Testis (tissue), 2 donors: ENCODE measurements around the gene RNF39.

Experiments used
- POLR2A ChIP-seq: fragments of 450-650 bp; IDR thresholded peaks from one replicate; pipeline ENCODE4 v1.6.1; 2017; ENCODE audit warnings: antibody characterized with exemption, mild to moderate bottlenecking, moderate library complexity
- TF ChIP-seq, protein P1 (sequence below), 3 experiments: fragments of 450-650 bp in 2 of 3; fragments of 200-600 bp in 1 of 3; sonication (generic) in 1 of 3; IDR thresholded peaks; one replicate each; pipeline ENCODE4 v1.5.1; 2016 to 2019; ENCODE audit warnings: antibody characterized with exemption in 3 of 3, mild to moderate bottlenecking in 2 of 3, moderate library complexity in 1 of 3

- TF ChIP-seq, protein P1, sequence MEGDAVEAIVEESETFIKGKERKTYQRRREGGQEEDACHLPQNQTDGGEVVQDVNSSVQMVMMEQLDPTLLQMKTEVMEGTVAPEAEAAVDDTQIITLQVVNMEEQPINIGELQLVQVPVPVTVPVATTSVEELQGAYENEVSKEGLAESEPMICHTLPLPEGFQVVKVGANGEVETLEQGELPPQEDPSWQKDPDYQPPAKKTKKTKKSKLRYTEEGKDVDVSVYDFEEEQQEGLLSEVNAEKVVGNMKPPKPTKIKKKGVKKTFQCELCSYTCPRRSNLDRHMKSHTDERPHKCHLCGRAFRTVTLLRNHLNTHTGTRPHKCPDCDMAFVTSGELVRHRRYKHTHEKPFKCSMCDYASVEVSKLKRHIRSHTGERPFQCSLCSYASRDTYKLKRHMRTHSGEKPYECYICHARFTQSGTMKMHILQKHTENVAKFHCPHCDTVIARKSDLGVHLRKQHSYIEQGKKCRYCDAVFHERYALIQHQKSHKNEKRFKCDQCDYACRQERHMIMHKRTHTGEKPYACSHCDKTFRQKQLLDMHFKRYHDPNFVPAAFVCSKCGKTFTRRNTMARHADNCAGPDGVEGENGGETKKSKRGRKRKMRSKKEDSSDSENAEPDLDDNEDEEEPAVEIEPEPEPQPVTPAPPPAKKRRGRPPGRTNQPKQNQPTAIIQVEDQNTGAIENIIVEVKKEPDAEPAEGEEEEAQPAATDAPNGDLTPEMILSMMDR (IDR thresholded peaks at IDR 0.05), result no peak
- no peak for TF ChIP-seq POLR2A
These were observed 25.2 kb upstream of the RNF39 start for GRCh38 chr6:30100585-30101443.
